CD1c-positive myeloid dendritic cell (primary cell): Measurements from ENCODE around the gene SOWAHB.

Experiments used
- DNase-seq: peaks from one replicate; pipeline ENCODE4 v3.0.0-alpha.2; 2016; ENCODE audit errors: extremely low spot score

The SOWAHB gene

GRCh38 chr4:76897536-76898384, at the start of gene SOWAHB:
TSS of gene SOWAHB (minus strand) at chr4:76898144. CDS start at chr4:76897849, 295 bp downstream.
- no peak for DNase-seq

- DNase-seq: no peak
These were observed 49.4 kb upstream of the SOWAHB start for GRCh38 chr4:76947369-76947768.

GRCh38 chr4:76943790-76944189, 45.8 kb upstream of the SOWAHB start:
- no peak for DNase-seq

- no peak for DNase-seq
These were observed 45.2 kb upstream of the SOWAHB start for GRCh38 chr4:76943129-76943620.

- no peak for DNase-seq
These were observed 41.2 kb upstream of the SOWAHB start for GRCh38 chr4:76939184-76939583.

GRCh38 chr4:76931576-76932276, 33.8 kb upstream of the SOWAHB start:
- no peak for DNase-seq

- DNase-seq: no peak
These were observed 33.1 kb upstream of the SOWAHB start for GRCh38 chr4:76931087-76931486.

GRCh38 chr4:76930685-76931084, 32.7 kb upstream of the SOWAHB start:
- DNase-seq: no peak

GRCh38 chr4:76926841-76927240, 28.9 kb upstream of the SOWAHB start:
- DNase-seq: no peak

GRCh38 chr4:76923619-76924357, 25.8 kb upstream of the SOWAHB start:
- DNase-seq: no peak

GRCh38 chr4:76920715-76921114, 22.8 kb upstream of the SOWAHB start:
- DNase-seq: no peak

- DNase-seq: no peak
These were observed 11.8 kb upstream of the SOWAHB start for GRCh38 chr4:76909711-76910110.

GRCh38 chr4:76905521-76905920, 7.6 kb upstream of the SOWAHB start:
- DNase-seq: no peak

GRCh38 chr4:76904646-76905190, 6.8 kb upstream of the SOWAHB start:
- DNase-seq: no peak

GRCh38 chr4:76902233-76902890, 4.4 kb upstream of the SOWAHB start:
- DNase-seq: no peak

- no peak for DNase-seq
These were observed 1.2 kb upstream of the SOWAHB start for GRCh38 chr4:76898949-76899645.

- DNase-seq: peak; percentile 5
These were observed 395 bp upstream of the SOWAHB start for GRCh38 chr4:76898385-76898692.

GRCh38 chr4:76896614-76897535, 1.1 kb downstream of the SOWAHB start:
- DNase-seq: no peak

- no peak for DNase-seq
These were observed 1.9 kb downstream of the SOWAHB start for GRCh38 chr4:76896048-76896447.

- DNase-seq: no peak
These were observed 2.3 kb downstream of the SOWAHB start for GRCh38 chr4:76895619-76896018.
